SK-N-DZ (cell line): ENCODE measurements around the gene RANBP1.

Experiments
- DNase-seq: peaks from one replicate; pipeline ENCODE4 v3.0.0-alpha.2; 2015; ENCODE audit warnings: low spot score

RANBP1 gene

DNA sequence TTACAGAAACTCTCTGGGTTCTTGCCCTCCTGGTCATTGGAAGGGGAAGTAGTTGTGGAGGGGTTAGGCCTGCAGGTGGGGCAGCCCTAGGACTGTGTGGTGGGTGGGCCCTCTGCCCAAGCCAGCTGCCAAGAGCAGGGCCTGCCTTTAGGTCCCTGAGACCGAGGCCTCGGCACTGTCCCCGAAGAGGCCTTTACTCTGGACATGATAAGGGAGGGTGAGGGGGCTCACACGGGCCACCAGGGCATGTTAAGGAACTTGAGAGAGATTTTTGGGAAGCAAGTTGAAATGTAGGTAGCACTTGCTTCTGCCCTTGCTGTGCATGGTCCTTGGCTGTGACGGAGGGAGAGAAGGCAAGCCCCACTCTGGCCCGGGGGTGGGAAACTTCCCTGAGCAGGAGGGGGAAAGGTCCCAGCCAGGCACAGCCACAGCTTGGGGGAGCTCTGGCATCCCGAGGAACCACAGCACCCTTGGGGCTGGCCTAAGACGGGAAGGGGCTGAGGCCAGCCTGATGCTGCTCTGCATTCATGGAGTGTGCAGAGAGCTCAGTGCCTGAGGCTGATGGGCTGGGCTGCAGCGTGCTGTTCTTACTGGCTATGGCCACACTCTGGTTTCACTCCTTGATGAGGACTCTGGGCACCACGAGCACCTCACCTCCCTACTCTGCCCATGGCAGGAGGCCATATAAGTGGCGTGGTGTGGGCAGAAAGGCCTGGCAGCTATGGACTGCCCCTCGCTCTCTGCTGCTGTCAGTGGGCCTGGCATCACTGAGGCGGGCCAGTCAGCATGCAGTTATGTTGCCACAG, 7.8 kb upstream of the RANBP1 start:
- no peak for DNase-seq

- no peak for DNase-seq
These were observed 7.1 kb upstream of the RANBP1 start for GRCh38 chr22:20108757-20109230.

GRCh38 chr22:20109411-20110358, 6.2 kb upstream of the RANBP1 start:
- no peak for DNase-seq

GRCh38 chr22:20110359-20110985, 5.4 kb upstream of the RANBP1 start:
- DNase-seq: no peak

DNA sequence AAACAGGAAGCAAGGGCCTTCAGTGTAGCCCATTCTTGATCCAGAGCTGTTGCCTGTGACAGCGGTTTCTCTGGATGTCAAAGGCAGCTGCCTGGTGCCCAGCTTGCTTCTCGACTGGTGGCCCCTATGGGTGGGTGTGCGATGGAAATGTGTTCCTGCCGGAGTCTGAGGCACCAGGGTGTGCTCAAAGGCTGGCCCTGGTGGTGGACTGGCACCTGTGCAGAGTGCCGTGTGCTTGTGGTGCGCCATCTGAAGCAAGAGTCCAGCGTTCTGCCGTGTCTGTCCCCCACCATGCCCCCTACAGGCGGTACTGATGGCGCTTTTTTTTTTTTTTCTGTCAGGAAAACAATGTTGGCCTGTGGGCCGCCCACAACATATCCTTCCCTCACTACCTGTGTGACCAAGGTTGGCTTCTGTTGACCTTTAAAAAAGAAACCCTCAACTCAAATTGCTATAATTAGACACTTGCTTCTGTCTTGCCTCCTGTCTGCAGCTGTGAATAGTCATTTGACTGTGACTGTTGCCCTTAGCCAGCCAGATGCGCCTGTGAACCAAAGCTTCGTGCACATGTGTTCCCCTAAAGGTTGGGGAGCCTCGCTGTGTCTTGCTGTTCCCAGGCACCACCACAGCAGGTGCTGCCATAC, 4.7 kb upstream of the RANBP1 start:
- DNase-seq: peak; percentile 60

- DNase-seq: no peak
These were observed 3.9 kb upstream of the RANBP1 start for GRCh38 chr22:20111689-20112622.

GRCh38 chr22:20112623-20113511, 3.0 kb upstream of the RANBP1 start:
- no peak for DNase-seq

DNA sequence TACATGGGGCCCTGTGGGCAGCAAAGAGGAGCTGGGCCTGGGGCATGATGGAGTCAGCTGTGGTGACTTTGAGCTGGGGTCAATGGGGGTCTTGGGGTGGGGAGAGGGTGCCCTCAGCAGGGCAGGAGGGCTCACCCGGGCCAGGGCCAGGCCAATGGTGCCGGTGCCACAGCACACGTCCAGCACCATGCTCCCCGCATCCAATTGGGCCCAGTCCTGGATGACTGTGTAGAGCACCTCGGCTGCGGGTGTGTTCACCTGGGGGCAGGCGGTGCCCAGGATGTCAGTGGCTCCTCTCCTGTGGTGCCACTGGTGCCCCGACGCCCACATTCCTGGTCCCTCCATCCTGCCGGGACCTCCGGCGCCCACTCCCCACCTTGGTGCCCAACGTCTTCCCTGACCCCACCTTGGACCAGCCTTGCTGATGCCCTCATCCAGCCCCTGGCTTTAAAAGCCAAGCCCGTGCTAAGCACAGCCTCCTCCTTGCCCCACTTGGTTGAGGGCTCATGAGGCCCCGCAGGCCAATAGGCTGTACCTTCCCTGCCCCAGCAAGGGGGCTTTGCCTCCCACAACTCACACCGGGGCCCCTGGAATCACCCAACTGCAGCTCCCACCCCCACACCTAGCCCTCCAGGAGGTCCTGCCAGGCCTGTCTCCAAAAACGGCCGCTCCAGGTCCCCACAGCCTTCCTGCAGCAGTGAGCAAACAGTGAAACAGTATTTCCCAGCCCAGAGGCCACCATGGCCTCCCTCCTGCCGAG, 2.2 kb upstream of the RANBP1 start:
- no peak for DNase-seq

DNA sequence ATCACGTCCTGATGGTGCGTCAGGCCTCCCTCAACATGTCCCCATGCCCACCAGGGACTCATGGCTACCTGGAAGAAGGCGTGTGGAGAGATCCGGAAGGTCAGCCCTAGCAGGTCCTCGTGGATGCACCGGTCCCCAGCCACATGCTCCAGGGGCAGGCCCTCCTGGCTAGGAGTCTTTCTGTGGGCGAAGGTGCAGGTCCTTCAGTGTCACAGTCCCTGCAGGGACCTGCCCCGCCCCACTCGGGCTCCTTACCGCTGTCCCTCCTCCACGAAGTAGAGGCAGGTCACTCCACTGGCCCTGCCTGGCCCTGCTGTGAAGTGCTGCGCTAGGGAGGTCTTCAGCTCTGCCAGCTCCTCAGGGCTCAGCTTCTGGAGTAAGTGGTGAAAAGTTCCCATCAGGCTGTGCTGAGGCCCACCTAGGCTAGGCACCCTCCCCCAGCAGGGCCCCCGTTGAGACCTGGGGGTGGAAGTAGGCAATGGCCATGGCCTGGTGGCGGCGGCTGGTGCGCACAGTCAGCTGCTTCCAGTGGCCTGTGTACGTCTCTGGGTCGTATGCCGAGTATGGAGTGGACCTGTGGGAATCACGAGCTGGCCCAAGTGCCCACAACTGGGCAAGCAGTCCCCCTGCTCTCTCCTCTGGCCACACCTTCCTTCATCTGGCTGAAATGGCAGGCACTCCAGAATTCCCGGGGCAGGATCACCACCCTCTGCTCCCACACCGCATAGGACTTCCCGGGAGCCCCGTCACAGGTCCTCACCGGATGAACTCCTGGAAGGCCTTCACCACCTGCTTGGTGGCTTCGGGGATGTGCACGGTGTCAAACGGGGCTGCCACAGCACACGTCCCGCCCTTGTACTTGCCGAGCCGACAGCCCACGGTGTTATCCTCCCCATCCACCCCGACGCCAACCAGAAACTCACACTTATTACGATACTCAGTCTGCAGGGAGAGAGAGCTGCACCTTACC, 1.1 kb upstream of the RANBP1 start:
- no peak for DNase-seq

GRCh38 chr22:20116376-20116950, 559 bp downstream of the RANBP1 start:
- DNase-seq: no peak

GRCh38 chr22:20116951-20117632, 1.2 kb downstream of the RANBP1 start, which contains the start of gene TRMT2A:
Gene TRMT2A (minus strand): TSS chr22:20117226. CDS start chr22:20116906, 320 bp downstream.
- peak; percentile 97 for DNase-seq

GRCh38 chr22:20117633-20118299, 1.9 kb downstream of the RANBP1 start:
- DNase-seq: no peak

DNA sequence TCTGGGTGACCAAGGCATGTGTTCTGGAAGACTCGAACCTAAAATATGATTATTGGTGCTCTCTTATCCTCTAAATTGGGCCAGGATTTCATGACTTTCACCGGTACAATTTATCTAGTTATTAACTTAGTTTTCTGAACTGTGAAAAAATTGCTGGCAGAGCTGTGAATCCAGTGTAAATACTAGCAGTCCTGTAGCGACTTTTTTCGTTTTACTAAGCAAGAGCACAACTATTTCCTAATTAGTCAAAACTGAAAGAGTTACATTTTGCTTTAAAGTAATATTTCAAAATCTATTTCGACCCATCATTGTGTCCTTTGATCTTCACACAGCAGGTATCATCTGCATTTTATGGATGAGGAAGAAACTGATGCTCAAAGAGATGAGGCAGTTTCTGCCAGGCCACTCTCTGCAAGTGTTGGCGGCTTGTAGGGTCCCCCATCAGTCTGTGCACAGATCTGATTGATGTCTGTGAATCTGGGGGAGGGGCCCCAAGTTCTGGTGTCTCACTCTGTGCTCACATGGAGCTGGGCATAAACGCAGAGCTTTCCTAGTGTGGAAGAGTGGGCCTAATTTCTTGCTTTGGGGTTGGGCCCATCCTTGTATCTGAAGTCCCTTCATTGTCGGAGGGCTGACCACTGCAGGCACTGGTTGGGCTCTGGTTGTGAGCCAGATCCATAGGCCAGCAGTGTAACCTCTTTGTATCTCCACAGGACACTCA, 2.6 kb downstream of the RANBP1 start:
- DNase-seq: no peak

DNA sequence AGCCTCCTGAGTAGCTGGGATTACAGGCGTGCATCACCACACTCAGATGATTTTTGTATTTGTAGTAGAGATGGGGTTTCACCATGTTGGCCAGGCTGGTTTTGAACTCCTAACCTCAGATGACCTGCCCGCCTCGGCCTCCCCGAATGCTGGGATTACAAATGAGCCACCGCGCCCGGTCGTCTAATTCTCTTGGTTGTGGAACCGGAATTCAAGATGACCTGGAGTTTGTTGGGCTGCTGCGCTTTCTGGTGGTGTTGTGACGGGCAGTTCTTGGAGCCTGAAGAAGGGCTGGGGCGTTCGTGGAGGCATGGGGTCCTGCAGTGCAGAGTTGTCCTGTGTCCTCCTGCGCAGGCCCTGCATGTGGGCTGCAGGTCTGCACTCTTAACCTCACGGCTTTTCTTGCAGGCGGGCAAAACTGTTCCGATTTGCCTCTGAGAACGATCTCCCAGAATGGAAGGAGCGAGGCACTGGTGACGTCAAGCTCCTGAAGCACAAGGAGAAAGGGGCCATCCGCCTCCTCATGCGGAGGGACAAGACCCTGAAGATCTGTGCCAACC, 6.0 kb downstream of the RANBP1 start:
- DNase-seq: no peak
